HepG2 (cell line): ENCODE data around the gene AMOTL2. TPM values are rescaled to one million over a fixed set of nuclear protein-coding genes. Genes with fewer than 3 reads are reported as not detected.

Experiments used
- ATAC-seq: fragments of 200-7000 bp; cut with Tn5 transposase; 3 replicates; pipeline ENCODE4 v1.9.1; 2020; ENCODE audit warnings: mild to moderate bottlenecking, moderate library complexity
- BruUV-seq: library from RNA; stranded (reverse); fragments of 400-500 nt; replicated peaks from 2 replicates; lab custom pipeline; 2021; lab: Mats Ljungman, UMichigan
- CTCF ChIA-PET: fragments of 300-600 bp; formaldehyde crosslinking; extraction: SDS; loops from one replicate; lab custom pipeline; 2021; ENCODE audit warnings: low total read pairs, inconsistent platforms, low intra/inter-chr PET ratio; lab: Yijun Ruan, JAX
- POLR2A ChIA-PET: fragments of 350-600 bp; sonication (Branson Sonifier 250); formaldehyde crosslinking; loops from one replicate; lab custom pipeline; 2020; ENCODE audit warnings: antibody characterized with exemption, inconsistent platforms; lab: Yijun Ruan, JAX
- DNase-seq: peaks from one replicate; pipeline ENCODE4 v3.0.0-alpha.2; 2015; ENCODE audit warnings: low spot score
- FAIRE-seq: peaks from 3 replicates; lab custom pipeline; 2011; peaks lifted over from hg19 to GRCh38; lab: Jason Lieb, UNC
- H2AFZ ChIP-seq: one replicate; pipeline ENCODE4 v1.6.1; 2011; ENCODE audit warnings: low read length, inconsistent platforms
- H3K27ac ChIP-seq: fragments of 300-600 bp; 3 replicates; pipeline ENCODE4 v1.8.0; 2011; ENCODE audit warnings: mixed run types, mild to moderate bottlenecking, mixed read lengths, low read length, inconsistent platforms; ENCODE audit not compliant: insufficient read depth; ENCODE audit errors: extremely low read length
- H3K27me3 ChIP-seq, 2 experiments: fragments of 200-600 bp in 1 of 2; 2 replicates in 1 of 2; 3 replicates in 1 of 2; pipeline versions ENCODE4 v1.6.0 to v1.8.0; 2011; ENCODE audit warnings: low read length in 2 of 2, mild to moderate bottlenecking in 2 of 2, moderate library complexity in 2 of 2, inconsistent platforms in 1 of 2; ENCODE audit not compliant: insufficient read depth in 2 of 2, control insufficient read depth in 1 of 2
- H3K36me3 ChIP-seq, 2 experiments: fragments of 200-600 bp in 1 of 2; replicated peaks in 1 of 2; 2 replicates in 1 of 2; 3 replicates in 1 of 2; pipeline versions ENCODE4 v1.5.1 to v1.8.0; 2011; ENCODE audit warnings: low read length in 2 of 2, inconsistent platforms in 1 of 2; ENCODE audit not compliant: insufficient read depth in 2 of 2, control insufficient read depth in 1 of 2
- H3K4me1 ChIP-seq: 2 replicates; pipeline ENCODE4 v1.5.1; 2012; ENCODE audit warnings: low read length, inconsistent platforms; ENCODE audit not compliant: insufficient read depth
- H3K4me2 ChIP-seq: 2 replicates; pipeline ENCODE4 v1.6.0; 2011; ENCODE audit warnings: low read depth, low read length, inconsistent platforms
- H3K4me3 ChIP-seq, 3 experiments: fragments of 200-600 bp in 1 of 3; sonication (generic), shearing (Covaris generic) in 1 of 3; replicated peaks in 1 of 3; 2 replicates each; pipeline ENCODE4 v1.5.1; 2011 to 2016; ENCODE audit warnings: low read length in 3 of 3, inconsistent platforms in 2 of 3, low read depth in 2 of 3, mild to moderate bottlenecking in 2 of 3, control low read depth in 1 of 3, mixed read lengths in 1 of 3; ENCODE audit not compliant: insufficient read depth in 1 of 3
- H3K79me2 ChIP-seq: one replicate; pipeline ENCODE4 v1.6.1; 2011; ENCODE audit warnings: low read length, inconsistent platforms; ENCODE audit not compliant: insufficient read depth
- H3K9ac ChIP-seq: 2 replicates; pipeline ENCODE4 v1.6.0; 2011; ENCODE audit warnings: mild to moderate bottlenecking, low read depth, low read length, inconsistent platforms; ENCODE audit not compliant: insufficient read depth
- H3K9me3 ChIP-seq: 2 replicates; pipeline ENCODE4 v1.5.1; 2012; ENCODE audit warnings: mild to moderate bottlenecking, low read length
- H4K20me1 ChIP-seq: 2 replicates; pipeline ENCODE4 v1.6.0; 2011; ENCODE audit warnings: inconsistent platforms, mild to moderate bottlenecking, low read length, moderate library complexity; ENCODE audit not compliant: insufficient read depth
- ATAD3A ChIP-seq: sonication (generic); formaldehyde crosslinking; IDR thresholded peaks from 2 replicates; pipeline ENCODE4 v1.4.0; 2020; ENCODE audit warnings: missing genetic modification reagents
- CC2D1A ChIP-seq: sonication (generic); formaldehyde crosslinking; IDR thresholded peaks from 2 replicates; pipeline ENCODE4 v1.8.1; 2023; ENCODE audit warnings: mild to moderate bottlenecking, missing genetic modification reagents
- FOXM1 ChIP-seq: sonication (generic); formaldehyde crosslinking; IDR thresholded peaks from 2 replicates; pipeline ENCODE4 v1.5.0; 2020; ENCODE audit warnings: missing genetic modification reagents
- GMEB2 ChIP-seq: IDR thresholded peaks from 2 replicates; pipeline ENCODE4 v1.6.1; 2016; ENCODE audit warnings: missing biosample characterization, missing genetic modification reagents, low read depth
- KDM2A ChIP-seq: sonication (generic); formaldehyde crosslinking; IDR thresholded peaks from 2 replicates; pipeline ENCODE4 v1.4.0; 2020; ENCODE audit warnings: low read depth, missing genetic modification reagents, borderline replicate concordance
- MTF1 ChIP-seq: sonication (generic); formaldehyde crosslinking; IDR thresholded peaks from 2 replicates; pipeline ENCODE4 v1.5.0; 2020; ENCODE audit warnings: missing genetic modification reagents
- NONO ChIP-seq, 2 experiments: fragments of 450-650 bp in 1 of 2; sonication (generic) in 1 of 2; formaldehyde crosslinking in 1 of 2; IDR thresholded peaks in 1 of 2; conservative IDR thresholded peaks in 1 of 2; 2 replicates each; pipeline versions ENCODE4 v1.6.1 to v1.8.0; 2017 to 2022; ENCODE audit warnings: mild to moderate bottlenecking in 1 of 2, missing genetic modification reagents in 1 of 2, moderate library complexity in 1 of 2
- NR0B2 ChIP-seq: sonication (generic); formaldehyde crosslinking; IDR thresholded peaks from 2 replicates; pipeline ENCODE4 v1.4.0; 2020; ENCODE audit warnings: mild to moderate bottlenecking, missing genetic modification reagents
- ONECUT2 ChIP-seq: sonication (generic); formaldehyde crosslinking; IDR thresholded peaks from 2 replicates; pipeline ENCODE4 v1.4.0; 2020; ENCODE audit warnings: missing genetic modification reagents
- SETDB1 ChIP-seq: sonication (generic); formaldehyde crosslinking; IDR thresholded peaks from 2 replicates; pipeline ENCODE4 v1.5.1; 2020; ENCODE audit warnings: missing genetic modification reagents, mild to moderate bottlenecking, borderline replicate concordance
- SNAPC4 ChIP-seq: sonication (generic); formaldehyde crosslinking; IDR thresholded peaks from 2 replicates; pipeline ENCODE4 v1.4.0; 2020; ENCODE audit warnings: mild to moderate bottlenecking, missing genetic modification reagents
- ZNF18 ChIP-seq: sonication (generic); formaldehyde crosslinking; IDR thresholded peaks from 2 replicates; pipeline ENCODE4 v1.8.0; 2022; ENCODE audit warnings: mild to moderate bottlenecking, missing genetic modification reagents; ENCODE audit not compliant: insufficient replicate concordance
- ZNF326 ChIP-seq: sonication (generic); formaldehyde crosslinking; IDR thresholded peaks from 2 replicates; pipeline ENCODE4 v1.4.0; 2020; ENCODE audit warnings: missing genetic modification reagents, borderline replicate concordance
- ZNF660 ChIP-seq: sonication (generic); formaldehyde crosslinking; IDR thresholded peaks from 2 replicates; pipeline ENCODE4 v1.5.1; 2020; ENCODE audit warnings: mild to moderate bottlenecking, low read depth, missing genetic modification reagents, borderline replicate concordance
- WGBS: methylation state at CpG from one replicate; pipeline ENCODE4 v1.1.6; 2017; ENCODE audit warnings: low lambda C conversion rate; 5-methylcytosine and 5-hydroxymethylcytosine counted together
- in situ Hi-C: cut with HindIII; loops from 2 replicates; pipeline ENCODE4 v1.10.0; 2017; ENCODE audit warnings: low pct_unique_long_range_greater_than_20kb; ENCODE audit not compliant: extremely low pct_ligation_motif_present
- intact Hi-C: fragments of 100-400 bp; cut with micrococcal nuclease; formaldehyde crosslinking; loops from one replicate; pipeline ENCODE4 v1.10.0; 2022; ENCODE audit not compliant: unreplicated experiment
- polyA plus RNA-seq, 8 experiments: library from polyadenylated mRNA; depleted of rRNA in 3 of 8; stranded (reverse) in 7 of 8; unstranded in 1 of 8; fragments of >200 nt; fragmentation: Illumina TruSeq in 4 of 8; extraction: Trizol in 4 of 8; gene quantifications; 2 replicates each; pipeline versions ENCODE4 v1.2.1 to v1.2.3, GENCODE V29; 2011 to 2016; ENCODE audit warnings: low read depth in 4 of 8, missing spikeins in 1 of 8, mixed read lengths in 1 of 8; ENCODE audit not compliant: insufficient read depth in 1 of 8
- total RNA-seq, 5 experiments: library from RNA; depleted of rRNA; stranded (reverse); fragments of >200 nt; fragmentation: Illumina TruSeq; extraction: Trizol; gene quantifications; 2 replicates each; pipeline ENCODE4 v1.2.3, GENCODE V29; 2016; ENCODE audit warnings: low read depth in 1 of 5

Gene AMOTL2
- total and polyA plus RNA-seq, 2 of the 13 experiments (the other 11 are each of a cell fraction or from before 2014, with no cell fraction given) = 17.3 to 18.5 TPM

GRCh38 chr3:134419214-134419959, 45.1 kb upstream of the AMOTL2 start:
- POLR2A ChIA-PET = interaction anchor here (0.9 to 1.5 kb wide), 2 partner anchors 43 to 45 kb away, joined by 4 to 6 read pairs; partner anchors contain the start of gene AMOTL2
- peak overlapping the region; percentile 69 for H3K4me2 ChIP-seq
- BruUV-seq = TSS peak; percentile 99
- no peak for TF ChIP-seq GMEB2 (CRISPR knock-in tag)
- TF ChIP-seq ATAD3A = no peak
- TF ChIP-seq ZNF326 (CRISPR knock-in tag) = no peak
- peak; percentile 52 for TF ChIP-seq KDM2A (CRISPR knock-in tag)
- no peak for TF ChIP-seq MTF1 (CRISPR knock-in tag)
- no peak for TF ChIP-seq CC2D1A
- TF ChIP-seq FOXM1 (CRISPR knock-in tag) = no peak
- no peak for TF ChIP-seq SNAPC4 (CRISPR knock-in tag)
- no peak for TF ChIP-seq ZNF18
- no peak for TF ChIP-seq ZNF660 (CRISPR knock-in tag)
- no peak for TF ChIP-seq NONO (IDR thresholded peaks at IDR 0.05)
- no peak for TF ChIP-seq NONO (CRISPR knock-in tag; conservative IDR thresholded peaks at IDR 0.05)
- TF ChIP-seq NR0B2 (CRISPR knock-in tag) = no peak
- TF ChIP-seq ONECUT2 (CRISPR knock-in tag) = no peak
- no peak for TF ChIP-seq SETDB1 (CRISPR knock-in tag)

More at GRCh38 chr3:134419214-134419959, 45.1 kb upstream of the AMOTL2 start:
- Histone ChIP-seq H3K36me3 (no peaks in the 10 kb centered on the region), H3K27ac (peak overlapping the region; percentile 70), H3K4me3 (peak overlapping the region in 2 of 3 experiments; percentile 11 to 25; a peak in 2 of 6 replicates), H4K20me1 (no peaks in the 10 kb centered on the region), H3K27me3 (no peaks in the 10 kb centered on the region; a peak in 1 of 5 replicates), H3K4me1 (peaks cover 47% of the 10 kb centered on the region), H3K9ac (peak overlapping the region; percentile 61; the same call in 1 of the 2 replicates), H3K79me2 (no peaks in the 10 kb centered on the region), H3K9me3 (no peaks in the 10 kb centered on the region), H2AFZ (no peak overlapping the region)
- DNase-seq (peak; percentile 96), FAIRE-seq (peak; percentile 96), ATAC-seq (peak; percentile 91)
- CTCF ChIA-PET = no interaction called here
- in situ Hi-C loops = no loop called here
- intact Hi-C loops = loop anchor here (2.0 kb wide), 1 partner anchor 45 kb away; the partner anchor contains the start of gene AMOTL2
- WGBS = 28% methylated on average over 5 of the region's 5 CpGs
